K562 (cell line): ENCODE data around the gene ANK3. TPM values are rescaled to one million over a fixed set of nuclear protein-coding genes. Genes with fewer than 3 reads are reported as not detected.
A peak's percentile ranks its signal among the peaks of the same experiment; 100 is the strongest.

Experiments
- BCL6 ChIP-seq: fragments of 250-450 bp; sonication (Bioruptor Pico); IDR thresholded peaks from 2 replicates; pipeline ENCODE4 v1.4.0; 2020
- CEBPG ChIP-seq, 3 experiments: fragments of 200-800 bp in 1 of 3; sonication (Bioruptor generic) in 1 of 3; sonication (generic) in 1 of 3; formaldehyde crosslinking in 1 of 3; IDR thresholded peaks in 2 of 3; conservative IDR thresholded peaks in 1 of 3; 2 replicates each; pipeline versions ENCODE4 v1.6.1 to v1.8.0; 2016 to 2022; ENCODE audit warnings: missing compliant biosample characterization in 2 of 3, missing genetic modification characterization in 2 of 3, mild to moderate bottlenecking in 1 of 3, missing genetic modification reagents in 1 of 3
- CTCF ChIP-seq, 3 experiments: IDR thresholded peaks in 2 of 3; conservative IDR thresholded peaks in 1 of 3; 2 replicates each; pipeline ENCODE4 v1.5.1; 2011 to 2012; ENCODE audit warnings: low read length in 3 of 3, mild to moderate bottlenecking in 3 of 3, control low read depth in 2 of 3, improper control_type of control experiment in 1 of 3, inconsistent platforms in 1 of 3, low read depth in 1 of 3, mixed read lengths in 1 of 3, moderate library complexity in 1 of 3; ENCODE audit not compliant: insufficient read depth in 2 of 3
- DLX4 ChIP-seq: fragments of 250-450 bp; sonication (Bioruptor Pico); IDR thresholded peaks from 2 replicates; pipeline ENCODE4 v1.6.1; 2021; ENCODE audit warnings: mild to moderate bottlenecking
- E2F8 ChIP-seq: fragments of 450-650 bp; IDR thresholded peaks from 2 replicates; pipeline ENCODE4 v1.7.1; 2018; ENCODE audit warnings: mild to moderate bottlenecking, low read depth; ENCODE audit not compliant: partially characterized antibody
- ELF4 ChIP-seq: fragments of 450-650 bp; formaldehyde crosslinking; IDR thresholded peaks from 2 replicates; pipeline ENCODE4 v1.4.0; 2022; ENCODE audit warnings: missing genetic modification characterization
- GABPA ChIP-seq: fragments of 200-800 bp; sonication (Bioruptor generic); conservative IDR thresholded peaks from 2 replicates; pipeline ENCODE4 v1.6.1; 2016; ENCODE audit warnings: low read depth, missing genetic modification characterization, missing compliant biosample characterization
- GATAD2B ChIP-seq: fragments of 450-650 bp; IDR thresholded peaks from 2 replicates; pipeline ENCODE4 v1.6.1; 2017; ENCODE audit warnings: mild to moderate bottlenecking, borderline replicate concordance
- HDAC2 ChIP-seq: fragments of 450-650 bp; IDR thresholded peaks from 2 replicates; pipeline ENCODE4 v1.6.1; 2016; ENCODE audit warnings: mild to moderate bottlenecking
- ILF3 ChIP-seq: fragments of 450-650 bp; IDR thresholded peaks from 2 replicates; pipeline ENCODE4 v1.6.1; 2018; ENCODE audit warnings: antibody characterized with exemption, mild to moderate bottlenecking, moderate library complexity, borderline replicate concordance
- KLF1 ChIP-seq: fragments of 450-650 bp; IDR thresholded peaks from 2 replicates; pipeline ENCODE4 v1.6.1; 2016; ENCODE audit warnings: missing genetic modification characterization, missing compliant biosample characterization
- SFPQ ChIP-seq: fragments of 200-400 bp; formaldehyde crosslinking; IDR thresholded peaks from 2 replicates; pipeline ENCODE4 v1.6.1; 2017; ENCODE audit warnings: mild to moderate bottlenecking, low read depth, low read length, moderate library complexity
- SPI1 ChIP-seq: IDR thresholded peaks from 2 replicates; pipeline ENCODE4 v1.6.1; 2011; ENCODE audit warnings: low read depth, low read length, control low read depth, borderline replicate concordance
- TAL1 ChIP-seq: fragments of 450-650 bp; IDR thresholded peaks from 2 replicates; pipeline ENCODE4 v1.6.1; 2016; ENCODE audit warnings: mild to moderate bottlenecking
- TCF15 ChIP-seq: fragments of 250-450 bp; sonication (Bioruptor Pico); IDR thresholded peaks from 2 replicates; pipeline ENCODE4 v1.8.0; 2022; ENCODE audit warnings: moderate library complexity, mild to moderate bottlenecking, inconsistent platforms
- USF2 ChIP-seq: sonication (generic); formaldehyde crosslinking; IDR thresholded peaks from 2 replicates; pipeline ENCODE4 v1.5.0; 2020; ENCODE audit warnings: missing genetic modification reagents
- YY1 ChIP-seq, 3 experiments: IDR thresholded peaks; 2 replicates each; pipeline ENCODE4 v1.6.1; 2011; ENCODE audit warnings: low read length in 2 of 3, mild to moderate bottlenecking in 2 of 3, moderate library complexity in 2 of 3, borderline replicate concordance in 1 of 3, control low read depth in 1 of 3, low read depth in 1 of 3; ENCODE audit not compliant: insufficient read depth in 3 of 3, insufficient replicate concordance in 2 of 3, control insufficient read depth in 1 of 3, insufficient read length in 1 of 3; ENCODE audit errors: extremely low read depth in 1 of 3
- ZNF3 ChIP-seq: fragments of 250-450 bp; sonication (Bioruptor Pico); IDR thresholded peaks from 2 replicates; pipeline ENCODE4 v1.5.0; 2021; ENCODE audit warnings: mild to moderate bottlenecking, moderate library complexity
- polyA plus RNA-seq, 8 experiments: library from polyadenylated mRNA; depleted of rRNA in 4 of 8; stranded (reverse) in 5 of 8; unstranded in 3 of 8; fragments of >200 nt; fragmentation: Nextera tagmentation in 2 of 8; fragmentation: Illumina TruSeq in 1 of 8; extraction: Ambion mirVana in 2 of 8; extraction: Trizol in 1 of 8; gene quantifications; 2 replicates each; pipeline versions ENCODE4 v1.2.1 to v1.2.3, GENCODE V29; 2011 to 2014; ENCODE audit warnings: inconsistent platforms in 1 of 8, missing spikeins in 1 of 8
- total RNA-seq, 7 experiments: library from RNA; depleted of rRNA in 6 of 7; stranded (reverse); fragments of >200 nt in 6 of 7; fragmentation: Illumina TruSeq in 2 of 7; extraction: Trizol in 2 of 7; gene quantifications; 2 replicates each; pipeline versions ENCODE4 v1.2.1 to v1.2.3, GENCODE V29; 2011 to 2021; ENCODE audit warnings: low replicate concordance in 1 of 7

The ANK3 gene
- total and polyA plus RNA-seq, 9 of the 15 experiments (the other 6 are each of a cell fraction or from before 2014, with no cell fraction given), result 10.0 to 32.3 (median 17.9) TPM

- TF ChIP-seq TAL1, result no peak
- no peak for TF ChIP-seq CEBPG (CRISPR knock-in tag; IDR thresholded peaks at IDR 0.05)
- TF ChIP-seq CEBPG (tag; conservative IDR thresholded peaks at IDR 0.05 in 1 of 2, IDR thresholded peaks at IDR 0.05 in 1 of 2), result no peak
- TF ChIP-seq BCL6 (CRISPR knock-in tag), result no peak
- 0 out of 2 replicates have a peak, but pooled peaks have one; percentile 12 for TF ChIP-seq GABPA (tag)
- TF ChIP-seq ELF4, result no peak
- 0 out of 6 replicates have a peak, but pooled peaks of 1 of the 3 experiments have one; percentile 4 for TF ChIP-seq CTCF (IDR thresholded peaks at IDR 0.05 in 2 of 3, conservative IDR thresholded peaks at IDR 0.05 in 1 of 3; ENCODE audit: insufficient read depth in 2 of 3, low read depth in 1 of 3, low read length in 3 of 3)
- TF ChIP-seq SFPQ, result no peak
- no peak for TF ChIP-seq USF2 (CRISPR knock-in tag)
- no peak for TF ChIP-seq TCF15 (CRISPR knock-in tag)
- peak; percentile 81 for TF ChIP-seq GATAD2B
- TF ChIP-seq HDAC2, result peak; percentile 71; the same call in 1 of the 2 replicates
- TF ChIP-seq KLF1 (tag), result no peak
- no peak for TF ChIP-seq ILF3
- TF ChIP-seq DLX4 (CRISPR knock-in tag), result no peak
- no peak for TF ChIP-seq E2F8
- peak; percentile 40; the same call in 1 of the 2 replicates for TF ChIP-seq SPI1
- no peak for TF ChIP-seq ZNF3
- TF ChIP-seq YY1 (IDR thresholded peaks at IDR 0.05; ENCODE audit: borderline replicate concordance in 1 of 3, control insufficient read depth in 1 of 3, extremely low read depth in 1 of 3, insufficient read depth in 3 of 3, insufficient read length in 1 of 3, insufficient replicate concordance in 2 of 3, low read depth in 1 of 3, low read length in 2 of 3), result peak in 1 of 3 experiments; percentile 34
These were observed 259.5 kb downstream of the ANK3 start (continued) for GRCh38 chr10:60130130-60130579.
